ENCODE results near the gene COL24A1. TPM values are rescaled to one million over a fixed set of nuclear protein-coding genes. Genes with fewer than 3 reads are reported as not detected.

Gene COL24A1
- total RNA-seq, 1 donor from 2014 or later: 2.7 TPM

- H3K9me3 Mint-ChIP-seq: no peaks in the 10 kb centered on the region
- peaks cover 4% of the 10 kb centered on the region for H3K27me3 Mint-ChIP-seq (ENCODE audit: low read depth)
- peaks cover 19% of the 10 kb centered on the region for H3K4me1 Mint-ChIP-seq
- no peak overlapping the region for H3K27ac Mint-ChIP-seq
- H3K36me3 Mint-ChIP-seq: no peaks in the 10 kb centered on the region
- no peak for DNase-seq (ENCODE audit: low spot score in 2 of 2, unreplicated experiment in 2 of 2)
- H3K4me3 Mint-ChIP-seq: no peak overlapping the region
- no peak for TF ChIP-seq CTCF (IDR thresholded peaks at IDR 0.05; ENCODE audit: unreplicated experiment)
Observed at GRCh38 chr1:86063721-86064120, 92.9 kb downstream of the COL24A1 start.

- Mint-ChIP-seq H3K4me3 (no peak overlapping the region), H3K27me3 (ENCODE audit: low read depth) (peaks cover 4% of the 10 kb centered on the region), H3K9me3 (no peaks in the 10 kb centered on the region), H3K4me1 (peaks cover 13% of the 10 kb centered on the region), H3K36me3 (no peaks in the 10 kb centered on the region), H3K27ac (no peak overlapping the region)
- DNase-seq (ENCODE audit: low spot score in 2 of 2, unreplicated experiment in 2 of 2): no peak
- no peak for TF ChIP-seq CTCF (IDR thresholded peaks at IDR 0.05; ENCODE audit: unreplicated experiment)
Observed at GRCh38 chr1:86062453-86062852, 94.1 kb downstream of the COL24A1 start.

- DNase-seq (ENCODE audit: low spot score in 2 of 2, unreplicated experiment in 2 of 2): no peak
- peaks cover 4% of the 10 kb centered on the region for H3K27me3 Mint-ChIP-seq (ENCODE audit: low read depth)
- peaks cover 9% of the 10 kb centered on the region for H3K4me1 Mint-ChIP-seq
- no peak overlapping the region for H3K27ac Mint-ChIP-seq
- TF ChIP-seq CTCF (IDR thresholded peaks at IDR 0.05; ENCODE audit: unreplicated experiment): no peak
- H3K36me3 Mint-ChIP-seq: no peaks in the 10 kb centered on the region
- H3K9me3 Mint-ChIP-seq: no peaks in the 10 kb centered on the region
- no peak overlapping the region for H3K4me3 Mint-ChIP-seq
Observed at GRCh38 chr1:86061551-86061990, 95.0 kb downstream of the COL24A1 start.

GRCh38 chr1:86054396-86054795 is 102.2 kb downstream of the COL24A1 start:
- no peaks in the 10 kb centered on the region for H3K4me1 Mint-ChIP-seq

GRCh38 chr1:86052948-86053698 is 103.4 kb downstream of the COL24A1 start:
- peaks cover 12% of the 10 kb centered on the region for H3K27me3 Mint-ChIP-seq (ENCODE audit: low read depth)
- DNase-seq (ENCODE audit: low spot score in 2 of 2, unreplicated experiment in 2 of 2): no peak
- TF ChIP-seq CTCF (IDR thresholded peaks at IDR 0.05; ENCODE audit: unreplicated experiment): no peak
- no peak overlapping the region for H3K4me3 Mint-ChIP-seq
- no peaks in the 10 kb centered on the region for H3K9me3 Mint-ChIP-seq
- no peak overlapping the region for H3K27ac Mint-ChIP-seq
- no peaks in the 10 kb centered on the region for H3K4me1 Mint-ChIP-seq
- no peaks in the 10 kb centered on the region for H3K36me3 Mint-ChIP-seq

More at GRCh38 chr1:86054396-86054795, 102.2 kb downstream of the COL24A1 start:
- TF ChIP-seq CTCF (IDR thresholded peaks at IDR 0.05; ENCODE audit: unreplicated experiment): no peak
- Mint-ChIP-seq H3K9me3 (no peaks in the 10 kb centered on the region), H3K27me3 (ENCODE audit: low read depth) (peaks cover 11% of the 10 kb centered on the region), H3K4me3 (no peak overlapping the region), H3K27ac (no peak overlapping the region), H3K36me3 (no peaks in the 10 kb centered on the region)
- no peak for DNase-seq (ENCODE audit: low spot score in 2 of 2, unreplicated experiment in 2 of 2)

All from mesothelial cell of epicardium (in vitro differentiated cells).